SK-N-SH (cell line): ENCODE data around the gene STX18. TPM values are rescaled to one million over a fixed set of nuclear protein-coding genes. Genes with fewer than 3 reads are reported as not detected.

Source experiments
- CTCF ChIA-PET: fragments of 300-600, 350-600 bp; formaldehyde crosslinking; extraction: SDS; loops from one replicate; lab custom pipeline; 2021; lab: Yijun Ruan, JAX
- POLR2A ChIA-PET: fragments of 350-600 bp; sonication (Branson Sonifier 250); formaldehyde crosslinking; extraction: SDS; loops from one replicate; lab custom pipeline; 2020; ENCODE audit warnings: antibody characterized with exemption, inconsistent platforms; lab: Yijun Ruan, JAX
- DNase-seq: peaks from one replicate; pipeline ENCODE4 v3.0.0; 2012
- H2AFZ ChIP-seq: fragments of 200-600 bp; sonication (generic); 2 replicates; pipeline ENCODE4 v1.8.1; 2016; ENCODE audit warnings: antibody characterized with exemption, mild to moderate bottlenecking, low read depth
- H3F3A ChIP-seq: fragments of 200-600 bp; sonication (generic); replicated peaks from 2 replicates; pipeline ENCODE3; 2016; ENCODE audit warnings: antibody characterized with exemption, mild to moderate bottlenecking; ENCODE audit not compliant: insufficient read depth
- H3K27ac ChIP-seq, 2 experiments: fragments of 200-500 bp in 1 of 2; fragments of 200-600 bp in 1 of 2; sonication (Bioruptor generic) in 1 of 2; sonication (generic), shearing (Covaris generic) in 1 of 2; 2 replicates each; pipeline versions ENCODE4 v1.5.1 to v1.6.1; 2014 to 2016; ENCODE audit warnings: low read depth in 2 of 2, inconsistent platforms in 1 of 2, low read length in 1 of 2, mild to moderate bottlenecking in 1 of 2, mixed read lengths in 1 of 2
- H3K27me3 ChIP-seq: fragments of 200-600 bp; sonication (generic), shearing (Covaris generic); 2 replicates; pipeline ENCODE4 v1.6.1; 2016; ENCODE audit warnings: mixed run types; ENCODE audit not compliant: insufficient read depth
- H3K36me3 ChIP-seq, 2 experiments: fragments of 200-500 bp in 1 of 2; fragments of 200-600 bp in 1 of 2; sonication (Bioruptor generic) in 1 of 2; sonication (generic) in 1 of 2; replicated peaks in 1 of 2; 2 replicates each; pipeline versions ENCODE3 to v1.5.1; 2014 to 2016; ENCODE audit warnings: low read length in 1 of 2, mild to moderate bottlenecking in 1 of 2; ENCODE audit not compliant: insufficient read depth in 2 of 2, control insufficient read depth in 1 of 2
- H3K4me1 ChIP-seq, 2 experiments: fragments of 200-500 bp in 1 of 2; fragments of 200-600 bp in 1 of 2; sonication (Bioruptor generic) in 1 of 2; sonication (generic), shearing (Covaris generic) in 1 of 2; 2 replicates each; pipeline versions ENCODE4 v1.5.1 to v1.6.1; 2014 to 2016; ENCODE audit warnings: low read depth in 1 of 2, low read length in 1 of 2, mixed run types in 1 of 2; ENCODE audit not compliant: insufficient read depth in 2 of 2, control insufficient read depth in 1 of 2
- H3K4me2 ChIP-seq: fragments of 200-600 bp; sonication (generic), shearing (Covaris generic); 2 replicates; pipeline ENCODE4 v1.6.1; 2017; ENCODE audit warnings: mixed run types
- H3K4me3 ChIP-seq, 2 experiments: fragments of 200-500 bp in 1 of 2; fragments of 200-600 bp in 1 of 2; sonication (Bioruptor generic) in 1 of 2; sonication (generic), shearing (Covaris generic) in 1 of 2; 2 replicates each; pipeline versions ENCODE4 v1.5.1 to v1.8.1; 2014 to 2016; ENCODE audit warnings: low read depth in 2 of 2, inconsistent platforms in 1 of 2, low read length in 1 of 2, mild to moderate bottlenecking in 1 of 2, mixed read lengths in 1 of 2, moderate library complexity in 1 of 2
- H3K79me2 ChIP-seq: fragments of 200-600 bp; sonication (generic); 2 replicates; pipeline ENCODE4 v1.8.1; 2017; ENCODE audit warnings: mild to moderate bottlenecking; ENCODE audit not compliant: insufficient read depth
- H3K9ac ChIP-seq: fragments of 200-600 bp; sonication (generic); 2 replicates; pipeline ENCODE4 v1.6.1; 2017; ENCODE audit warnings: mixed run types
- H3K9me2 ChIP-seq: fragments of 200-600 bp; sonication (generic); 2 replicates; pipeline ENCODE4 v1.6.1; 2017; ENCODE audit warnings: mixed run types
- H3K9me3 ChIP-seq: fragments of 200-600 bp; sonication (generic); 2 replicates; pipeline ENCODE4 v1.6.1; 2017; ENCODE audit warnings: mixed run types, mild to moderate bottlenecking, moderate library complexity
- H4K20me1 ChIP-seq: fragments of 200-600 bp; sonication (generic); 2 replicates; pipeline ENCODE4 v1.6.1; 2017; ENCODE audit warnings: mild to moderate bottlenecking, mixed run types; ENCODE audit not compliant: insufficient read depth
- CHD2 ChIP-seq: fragments of 150-350 bp; IDR thresholded peaks from 2 replicates; pipeline ENCODE4 v1.6.1; 2018; ENCODE audit warnings: low read length; ENCODE audit not compliant: partially characterized antibody
- ELF1 ChIP-seq: IDR thresholded peaks from 2 replicates; pipeline ENCODE4 v1.4.0; 2012
- EP300 ChIP-seq, 2 experiments: IDR thresholded peaks; 2 replicates each; pipeline versions ENCODE4 v1.4.0 to v1.6.1; 2012; ENCODE audit warnings: borderline replicate concordance in 1 of 2, low read depth in 1 of 2, low read length in 1 of 2
- FOSL2 ChIP-seq: IDR thresholded peaks from 2 replicates; pipeline ENCODE4 v1.4.0; 2012; ENCODE audit warnings: low read depth, mild to moderate bottlenecking, moderate library complexity, borderline replicate concordance
- FOXJ3 ChIP-seq: sonication (generic); formaldehyde crosslinking; IDR thresholded peaks from 2 replicates; pipeline ENCODE4 v1.5.1; 2020; ENCODE audit warnings: mild to moderate bottlenecking, missing genetic modification reagents
- GATA2 ChIP-seq: sonication (generic); formaldehyde crosslinking; IDR thresholded peaks from 2 replicates; pipeline ENCODE4 v1.5.0; 2020; ENCODE audit warnings: mild to moderate bottlenecking, missing genetic modification reagents
- MAX ChIP-seq: IDR thresholded peaks from 2 replicates; pipeline ENCODE4 v1.4.0; 2012; ENCODE audit warnings: low read depth
- MEF2A ChIP-seq: IDR thresholded peaks from 2 replicates; pipeline ENCODE4 v1.4.0; 2012; ENCODE audit warnings: low read depth, borderline replicate concordance
- MXI1 ChIP-seq: IDR thresholded peaks from 2 replicates; pipeline ENCODE4 v1.6.1; 2012; ENCODE audit warnings: mild to moderate bottlenecking, low read depth, low read length, improper control_type of control experiment
- NRF1 ChIP-seq: IDR thresholded peaks from 2 replicates; pipeline ENCODE4 v1.6.1; 2012; ENCODE audit warnings: low read depth, mild to moderate bottlenecking, low read length
- PBX3 ChIP-seq: IDR thresholded peaks from 2 replicates; pipeline ENCODE4; 2012
- RAD21 ChIP-seq: IDR thresholded peaks from 2 replicates; pipeline ENCODE4 v1.6.1; 2012; ENCODE audit warnings: mild to moderate bottlenecking, low read length
- RFX5 ChIP-seq: IDR thresholded peaks from 2 replicates; pipeline ENCODE4 v1.6.1; 2012; ENCODE audit warnings: mild to moderate bottlenecking, improper control_type of control experiment, low read length
- RXRA ChIP-seq: IDR thresholded peaks from 2 replicates; pipeline ENCODE4 v1.4.0; 2012; ENCODE audit warnings: low read depth, mild to moderate bottlenecking, borderline replicate concordance
- SIN3A ChIP-seq: IDR thresholded peaks from 2 replicates; pipeline ENCODE4 v1.6.1; 2012; ENCODE audit warnings: low read depth, mild to moderate bottlenecking, low read length, moderate library complexity, borderline replicate concordance
- USF1 ChIP-seq: IDR thresholded peaks from 2 replicates; pipeline ENCODE4 v1.4.0; 2012; ENCODE audit warnings: low read depth, borderline replicate concordance
- WGBS: methylation state at CpG from one replicate; pipeline ENCODE4 v1.1.6; 2017; ENCODE audit warnings: low lambda C conversion rate; 5-methylcytosine and 5-hydroxymethylcytosine counted together
- polyA plus RNA-seq, 3 experiments: library from polyadenylated mRNA; depleted of rRNA; stranded (reverse); fragments of >200 nt; gene quantifications; 2 replicates each; pipeline ENCODE4 v1.2.3, GENCODE V29; 2012

STX18 gene
- polyA plus RNA-seq, 1 of the 3 experiments (the other 2 are of a cell fraction): 17.3 TPM

- DNase-seq: no peak
- CTCF ChIA-PET: interaction anchor here (1.8 kb wide), 1 partner anchor 12 kb away, joined by 4 read pairs; no protein-coding TSS in a partner anchor
- POLR2A ChIA-PET: no interaction called here
Measured at GRCh38 chr4:4438891-4439290, 103.0 kb downstream of the STX18 start.

GRCh38 chr4:4437798-4438470 is 103.9 kb downstream of the STX18 start:
- CTCF ChIA-PET: no interaction called here
- TF ChIP-seq RAD21 (no peak), CHD2 (no peak), MAX (no peak), EP300 (IDR thresholded peaks at IDR 0.05; ENCODE audit: borderline replicate concordance in 1 of 2, low read depth in 1 of 2, low read length in 1 of 2) (no peak), RXRA (no peak), SIN3A (no peak), MEF2A (no peak), NRF1 (no peak), FOSL2 (no peak), PBX3 (no peak), ELF1 (no peak), USF1 (no peak), MXI1 (no peak), RFX5 (no peak), FOXJ3 (CRISPR knock-in tag) (no peak)
- TF ChIP-seq, all 33 proteins: peak for 0
- Histone ChIP-seq H3K79me2 (no peaks in the 10 kb centered on the region), H4K20me1 (no peaks in the 10 kb centered on the region), H2AFZ (no peak overlapping the region), H3K27ac (no peak overlapping the region), H3K9me3 (no peaks in the 10 kb centered on the region), H3K4me1 (peaks cover 0 to 3% of the 10 kb centered on the region in 2 experiments; a peak in 1 of 4 replicates), H3K4me2 (no peak overlapping the region), H3K9ac (no peak overlapping the region), H3K27me3 (no peaks in the 10 kb centered on the region), H3K9me2 (no peaks in the 10 kb centered on the region), H3F3A (no peaks in the 10 kb centered on the region), H3K4me3 (no peak overlapping the region), H3K36me3 (peaks cover 16 to 17% of the 10 kb centered on the region in 2 experiments)
- POLR2A ChIA-PET: no interaction called here
- 91% methylated on average over 9 of the region's 13 CpGs for WGBS
- no peak for DNase-seq

More at GRCh38 chr4:4438891-4439290, 103.0 kb downstream of the STX18 start:
- no peaks in the 10 kb centered on the region for H3K9me2 ChIP-seq
- no peak overlapping the region for H2AFZ ChIP-seq
- H3K4me1 ChIP-seq: peaks cover 0 to 4% of the 10 kb centered on the region in 2 experiments; a peak in 2 of 4 replicates
- no peak overlapping the region for H3K9ac ChIP-seq
- H3K79me2 ChIP-seq: no peaks in the 10 kb centered on the region
- H3K4me3 ChIP-seq: no peak overlapping the region
- H3K27me3 ChIP-seq: no peaks in the 10 kb centered on the region
- TF ChIP-seq NRF1: no peak
- TF ChIP-seq GATA2 (CRISPR knock-in tag): no peak
- TF ChIP-seq, all 33 proteins: peak for 0
- no peak overlapping the region for H3K4me2 ChIP-seq
- no peaks in the 10 kb centered on the region for H3K9me3 ChIP-seq
- H3F3A ChIP-seq: no peaks in the 10 kb centered on the region
- H3K27ac ChIP-seq: no peak overlapping the region
- H4K20me1 ChIP-seq: no peaks in the 10 kb centered on the region
- peaks cover 13 to 16% of the 10 kb centered on the region in 2 experiments for H3K36me3 ChIP-seq
